Activated CD4-positive, alpha-beta T cell treated with anti-CD3 and anti-CD28 coated beads for 48 hours (primary cell): ENCODE data around the gene MRPL37.

Experiments used
- DNase-seq: peaks from one replicate; pipeline ENCODE4 v3.0.0-alpha.2; 2020

Gene MRPL37

GRCh38 chr1:54266195-54266594 lies 66.2 kb downstream of the MRPL37 start:
- no peak for DNase-seq

- DNase-seq = no peak
Observed at GRCh38 chr1:54266908-54267307, 66.9 kb downstream of the MRPL37 start.
